Thyroid gland (tissue), 4 donors: ENCODE results near the gene PALLD.

Experiments used
- CTCF ChIP-seq, 6 experiments: fragments of 200-600 bp in 3 of 6; fragments of 450-650 bp in 3 of 6; sonication (generic) in 3 of 6; IDR thresholded peaks; one replicate each; pipeline ENCODE4 v1.5.1; 2016 to 2019; ENCODE audit warnings: antibody characterized with exemption in 6 of 6, mild to moderate bottlenecking in 2 of 6, inconsistent platforms in 1 of 6, moderate library complexity in 1 of 6
- POLR2A ChIP-seq, 2 donors: fragments of 450-650 bp; IDR thresholded peaks; one replicate each; pipeline ENCODE4 v1.6.1; 2017; ENCODE audit warnings: antibody characterized with exemption in 2 of 2, mild to moderate bottlenecking in 2 of 2, moderate library complexity in 1 of 2

GRCh38 chr4:168516841-168517240 is 20.0 kb downstream of the PALLD start:
- TF ChIP-seq CTCF (IDR thresholded peaks at IDR 0.05) (no peak), POLR2A (IDR thresholded peaks at IDR 0.05) (no peak)
